DMS 273 (cell line): ENCODE results near the gene HMGXB4.
"Not testable (repeated sequence)": the region's sequence is repeated elsewhere in the genome, so short reads cannot be mapped to it uniquely, and the experiment has no call there.

ENCODE experiments used
- DNase-seq: peaks from one replicate; lab custom pipeline; 2025; ENCODE audit not compliant: unreplicated experiment; lab: John Stamatoyannopoulos, UW

Gene HMGXB4

GRCh38 chr22:35257321-35258190, at the start of gene HMGXB4:
Gene HMGXB4 (plus strand): TSS chr22:35257493. CDS start chr22:35262391, 4,898 bp downstream.
- DNase-seq: peak; percentile 93

GRCh38 chr22:35208003-35208402, 49.3 kb upstream of the HMGXB4 start:
- no peak for DNase-seq

- DNase-seq: no peak
These were observed 48.1 kb upstream of the HMGXB4 start for GRCh38 chr22:35209203-35209602.

- DNase-seq: no peak
These were observed 45.3 kb upstream of the HMGXB4 start for GRCh38 chr22:35212009-35212408.

- no peak for DNase-seq
These were observed 44.3 kb upstream of the HMGXB4 start for GRCh38 chr22:35212996-35213395.

- DNase-seq: no peak
These were observed 42.3 kb upstream of the HMGXB4 start for GRCh38 chr22:35214968-35215367.

- no peak for DNase-seq
These were observed 41.3 kb upstream of the HMGXB4 start for GRCh38 chr22:35215993-35216392.

- no peak for DNase-seq
These were observed 39.8 kb upstream of the HMGXB4 start for GRCh38 chr22:35217527-35217926.

GRCh38 chr22:35218079-35218478, 39.2 kb upstream of the HMGXB4 start:
- DNase-seq: no peak

GRCh38 chr22:35219012-35219411, 38.3 kb upstream of the HMGXB4 start:
- no peak for DNase-seq

- DNase-seq: no peak
These were observed 37.1 kb upstream of the HMGXB4 start for GRCh38 chr22:35220221-35220620.

- no peak for DNase-seq
These were observed 32.3 kb upstream of the HMGXB4 start for GRCh38 chr22:35225010-35225409.

GRCh38 chr22:35226958-35227647, 30.2 kb upstream of the HMGXB4 start:
- DNase-seq: no peak

GRCh38 chr22:35229865-35230264, 27.4 kb upstream of the HMGXB4 start:
- DNase-seq: no peak

GRCh38 chr22:35230417-35230816, 26.9 kb upstream of the HMGXB4 start:
- no peak for DNase-seq

- no peak for DNase-seq
These were observed 26.3 kb upstream of the HMGXB4 start for GRCh38 chr22:35230839-35231584.

GRCh38 chr22:35231585-35232084, 25.7 kb upstream of the HMGXB4 start:
- peak; percentile 73 for DNase-seq

- DNase-seq: not testable (repeated sequence)
These were observed 18.5 kb upstream of the HMGXB4 start for GRCh38 chr22:35238749-35239148.

- not testable (repeated sequence) for DNase-seq
These were observed 12.8 kb upstream of the HMGXB4 start for GRCh38 chr22:35244507-35244906.

- no peak for DNase-seq
These were observed 7.1 kb upstream of the HMGXB4 start for GRCh38 chr22:35250156-35250555.

GRCh38 chr22:35253946-35254345, 3.3 kb upstream of the HMGXB4 start:
- DNase-seq: no peak

- no peak for DNase-seq
These were observed 332 bp upstream of the HMGXB4 start for GRCh38 chr22:35257002-35257320.
